Colonic mucosa (tissue), 4 donors: ENCODE measurements around the gene ADISSP. TPM values are rescaled to one million over a fixed set of nuclear protein-coding genes. Genes with fewer than 3 reads are reported as not detected.

ENCODE experiments used
- DNase-seq: peaks from one replicate; pipeline ENCODE4 v3.0.0-alpha.2; 2020
- H3K27ac ChIP-seq: fragments of 200-600 bp; one replicate; pipeline ENCODE4 v1.8.0; 2021
- H3K27me3 ChIP-seq: fragments of 200-600 bp; one replicate; pipeline ENCODE4 v1.8.0; 2021
- H3K36me3 ChIP-seq: fragments of 200-600 bp; one replicate; pipeline ENCODE4 v1.8.0; 2021
- H3K4me1 ChIP-seq: fragments of 200-600 bp; one replicate; pipeline ENCODE4 v1.8.0; 2021; ENCODE audit warnings: mild to moderate bottlenecking
- H3K4me3 ChIP-seq: fragments of 200-600 bp; one replicate; pipeline ENCODE4 v1.8.0; 2021
- H3K9ac ChIP-seq, 2 donors: one replicate each; pipeline ENCODE4 v1.7.0; 2013; ENCODE audit warnings: control low read depth in 2 of 2, low read depth in 2 of 2, low read length in 2 of 2
- H3K9me3 ChIP-seq: fragments of 200-600 bp; one replicate; pipeline ENCODE4 v1.8.0; 2021
- intact Hi-C: fragments of 100-400 bp; cut with DNase I; formaldehyde crosslinking; loops from one replicate; pipeline ENCODE4 v1.14.1; 2022
- total RNA-seq, 2 donors: library from RNA; stranded (reverse); fragmentation: NEBNext Ultra II Directional in 1 of 2; extraction: Animal tissue kit (Norgen Biotek cat#: 25700) in 1 of 2; gene quantifications; one replicate each; pipeline ENCODE4 v1.2.1, GENCODE V29; 2021
- TF ChIP-seq, protein P1 (sequence below): fragments of 200-600 bp; IDR thresholded peaks from one replicate; pipeline ENCODE4 v1.8.0; 2022; ENCODE audit warnings: antibody characterized with exemption, mild to moderate bottlenecking
- donor health status: healthy.
- donor health status: DM: no; HTN: no; CAD: no.
- donor health status: DM: no; HTN: no; CAD: no.

ADISSP gene
- total RNA-seq, 2 donors from 2014 or later: 20.6 to 37.7 TPM

DNA sequence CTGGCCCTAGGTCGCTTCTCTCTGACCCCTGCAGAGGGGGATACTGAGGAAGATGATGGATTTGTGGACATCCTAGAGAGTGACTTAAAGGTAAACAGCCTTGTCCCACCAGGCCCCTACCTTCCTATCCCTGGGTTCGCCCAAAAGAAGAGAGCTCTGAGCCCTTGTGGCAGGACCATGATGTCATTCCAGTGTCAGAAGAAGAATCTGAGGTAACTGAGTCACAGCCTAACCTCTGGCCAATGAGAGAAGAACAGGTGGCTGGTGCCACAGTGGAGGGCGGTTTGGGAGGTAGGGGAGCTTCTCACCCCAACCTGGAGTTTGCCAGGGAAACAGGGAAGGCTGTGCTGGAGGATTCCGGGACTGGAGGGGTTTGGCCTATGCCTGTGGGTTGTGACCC, 33.7 kb upstream of the ADISSP start:
- H3K9ac ChIP-seq: no peak overlapping the region
- H3K36me3 ChIP-seq: peaks cover 24% of the 10 kb centered on the region
- no peak overlapping the region for H3K4me3 ChIP-seq
- no peaks in the 10 kb centered on the region for H3K27me3 ChIP-seq
- intact Hi-C loops: no loop called here
- DNase-seq: no peak
- peaks cover 26% of the 10 kb centered on the region for H3K4me1 ChIP-seq
- no peak overlapping the region for H3K27ac ChIP-seq
- H3K9me3 ChIP-seq: no peaks in the 10 kb centered on the region
- TF ChIP-seq, protein P1, sequence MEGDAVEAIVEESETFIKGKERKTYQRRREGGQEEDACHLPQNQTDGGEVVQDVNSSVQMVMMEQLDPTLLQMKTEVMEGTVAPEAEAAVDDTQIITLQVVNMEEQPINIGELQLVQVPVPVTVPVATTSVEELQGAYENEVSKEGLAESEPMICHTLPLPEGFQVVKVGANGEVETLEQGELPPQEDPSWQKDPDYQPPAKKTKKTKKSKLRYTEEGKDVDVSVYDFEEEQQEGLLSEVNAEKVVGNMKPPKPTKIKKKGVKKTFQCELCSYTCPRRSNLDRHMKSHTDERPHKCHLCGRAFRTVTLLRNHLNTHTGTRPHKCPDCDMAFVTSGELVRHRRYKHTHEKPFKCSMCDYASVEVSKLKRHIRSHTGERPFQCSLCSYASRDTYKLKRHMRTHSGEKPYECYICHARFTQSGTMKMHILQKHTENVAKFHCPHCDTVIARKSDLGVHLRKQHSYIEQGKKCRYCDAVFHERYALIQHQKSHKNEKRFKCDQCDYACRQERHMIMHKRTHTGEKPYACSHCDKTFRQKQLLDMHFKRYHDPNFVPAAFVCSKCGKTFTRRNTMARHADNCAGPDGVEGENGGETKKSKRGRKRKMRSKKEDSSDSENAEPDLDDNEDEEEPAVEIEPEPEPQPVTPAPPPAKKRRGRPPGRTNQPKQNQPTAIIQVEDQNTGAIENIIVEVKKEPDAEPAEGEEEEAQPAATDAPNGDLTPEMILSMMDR: no peak

DNA sequence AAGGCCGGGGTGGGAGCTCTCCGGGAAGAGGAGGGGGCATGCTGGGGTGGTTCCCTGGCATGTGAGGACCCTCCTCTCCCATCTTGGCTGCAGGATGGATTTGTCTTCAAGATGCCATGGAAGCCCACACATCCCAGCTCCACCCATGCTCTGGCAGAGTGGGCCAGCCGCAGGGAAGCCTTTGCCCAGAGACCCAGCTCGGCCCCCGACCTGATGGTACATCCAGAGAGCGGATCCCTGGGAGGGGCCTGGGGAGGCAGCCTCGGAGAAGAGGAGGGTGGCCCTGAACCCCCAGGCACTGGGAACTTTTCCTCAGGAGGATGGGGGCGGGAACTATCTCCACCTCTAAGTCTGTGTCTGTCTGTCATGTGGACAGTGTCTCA, 33.3 kb upstream of the ADISSP start:
- H3K4me1 ChIP-seq: peaks cover 26% of the 10 kb centered on the region
- H3K27me3 ChIP-seq: no peaks in the 10 kb centered on the region
- no peak overlapping the region for H3K9ac ChIP-seq
- intact Hi-C loops: no loop called here
- TF ChIP-seq, protein P1: no peak
- no peaks in the 10 kb centered on the region for H3K9me3 ChIP-seq
- H3K4me3 ChIP-seq: no peak overlapping the region
- peaks cover 24% of the 10 kb centered on the region for H3K36me3 ChIP-seq
- peak overlapping the region; percentile 30 for H3K27ac ChIP-seq
- DNase-seq: no peak

DNA sequence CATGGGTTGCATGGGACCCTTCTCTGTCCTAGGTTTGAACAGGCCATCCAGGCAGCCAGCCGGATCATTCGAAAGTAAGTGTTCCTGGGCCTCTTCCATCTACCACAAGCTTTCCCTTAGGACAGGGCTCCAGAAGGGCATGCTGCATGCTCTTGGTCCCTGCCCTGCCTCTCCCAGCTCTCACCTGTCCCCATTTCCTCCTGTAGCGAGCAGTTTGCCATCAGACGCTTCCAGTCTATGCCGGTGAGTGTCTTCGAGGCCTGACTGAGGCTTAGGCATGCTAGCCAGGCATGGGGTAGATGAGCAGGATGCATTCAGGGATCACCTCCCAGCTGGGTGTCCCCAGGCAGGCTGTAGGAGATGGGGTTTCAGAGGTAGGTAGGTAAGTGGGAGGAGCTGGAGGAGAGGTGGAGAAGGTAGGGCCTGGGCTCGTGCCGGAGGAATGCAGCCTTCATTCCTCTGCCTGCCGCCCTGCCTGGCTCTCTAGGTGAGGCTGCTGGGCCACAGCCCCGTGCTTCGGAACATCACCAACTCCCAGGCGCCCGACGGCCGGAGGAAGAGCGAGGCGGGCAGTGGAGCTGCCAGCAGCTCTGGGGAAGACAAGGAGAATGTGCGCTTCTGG, 32.8 kb upstream of the ADISSP start:
- Histone ChIP-seq H3K36me3 (peaks cover 24% of the 10 kb centered on the region), H3K27me3 (no peaks in the 10 kb centered on the region), H3K4me1 (peaks cover 21% of the 10 kb centered on the region), H3K4me3 (no peak overlapping the region), H3K9ac (peak overlapping the region in 1 of 2 donors; percentile 54), H3K9me3 (no peaks in the 10 kb centered on the region), H3K27ac (peak overlapping the region; percentile 30)
- TF ChIP-seq, protein P1: no peak
- intact Hi-C loops: no loop called here
- no peak for DNase-seq

DNA sequence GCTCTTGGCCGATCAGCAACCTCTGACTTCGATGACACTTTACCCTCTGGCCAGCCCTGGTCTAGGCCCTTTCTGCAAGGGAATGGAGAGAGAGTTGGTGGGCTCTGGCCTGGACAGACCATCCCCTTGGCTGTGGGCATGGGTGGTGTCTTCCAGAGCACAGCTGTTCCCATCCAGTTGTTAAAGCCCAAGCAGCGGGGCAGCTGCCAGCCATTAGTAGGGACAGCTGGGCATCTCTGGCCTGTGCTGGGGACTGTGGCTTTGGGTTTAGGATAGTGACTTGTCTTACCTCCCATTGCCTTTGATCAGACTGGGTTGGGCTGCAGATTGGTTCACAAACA, 31.3 kb upstream of the ADISSP start:
- peak overlapping the region in 1 of 2 donors; percentile 74 for H3K9ac ChIP-seq
- intact Hi-C loops: no loop called here
- peaks cover 21% of the 10 kb centered on the region for H3K4me1 ChIP-seq
- no peaks in the 10 kb centered on the region for H3K27me3 ChIP-seq
- no peaks in the 10 kb centered on the region for H3K9me3 ChIP-seq
- TF ChIP-seq, protein P1: no peak
- DNase-seq: no peak
- no peak overlapping the region for H3K4me3 ChIP-seq
- peaks cover 24% of the 10 kb centered on the region for H3K36me3 ChIP-seq
- H3K27ac ChIP-seq: peak overlapping the region; percentile 98

DNA sequence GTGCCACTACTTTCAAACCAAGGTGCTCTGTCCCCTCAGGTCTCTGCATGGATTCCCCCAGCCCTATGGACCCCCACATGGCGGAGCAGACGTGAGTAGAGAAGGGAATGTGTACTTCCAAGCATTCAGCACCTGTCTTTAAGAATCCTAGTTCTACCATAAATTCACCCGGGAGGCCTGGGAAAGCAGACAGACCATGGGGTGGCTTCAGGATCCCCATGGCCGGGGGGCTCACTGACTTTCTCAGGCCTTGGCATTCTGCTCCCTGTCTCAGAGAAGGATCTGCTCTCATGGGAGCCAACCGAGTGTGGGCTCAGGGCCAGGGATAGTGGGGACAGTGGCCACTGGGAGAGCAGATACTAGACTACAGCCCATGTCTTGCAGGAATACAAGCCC, 30.8 kb upstream of the ADISSP start:
- Histone ChIP-seq H3K9ac (peak overlapping the region in 1 of 2 donors; percentile 74), H3K27me3 (no peaks in the 10 kb centered on the region), H3K4me1 (peaks cover 21% of the 10 kb centered on the region), H3K4me3 (no peak overlapping the region), H3K27ac (peak overlapping the region; percentile 98), H3K9me3 (no peaks in the 10 kb centered on the region), H3K36me3 (peaks cover 22% of the 10 kb centered on the region)
- intact Hi-C loops: no loop called here
- no peak for DNase-seq
- TF ChIP-seq, protein P1: no peak
